ENCODE results near the gene MBIP. TPM values are rescaled to one million over a fixed set of nuclear protein-coding genes. Genes with fewer than 3 reads are reported as not detected.

MBIP gene
- total and polyA plus RNA-seq, 4 donors = 8.1 to 17.5 (median 10.3) TPM

GRCh38 chr14:36320897-36321381 is 502 bp upstream of the MBIP start:
- DNase-seq (ENCODE audit: low spot score) = no peak
- TF ChIP-seq CTCF (IDR thresholded peaks at IDR 0.05; ENCODE audit: low read depth, low read length, missing input control) (no peak), YY1 (IDR thresholded peaks at IDR 0.05) (no peak), SP1 (IDR thresholded peaks at IDR 0.05) (no peak), TAF1 (conservative IDR thresholded peaks at IDR 0.05) (no peak), FOXA1 (IDR thresholded peaks at IDR 0.05) (no peak), ZBTB33 (IDR thresholded peaks at IDR 0.05) (no peak), ATF3 (IDR thresholded peaks at IDR 0.05) (no peak), NR2F2 (IDR thresholded peaks at IDR 0.05) (no peak), GABPA (IDR thresholded peaks at IDR 0.05 in 1 of 2, conservative IDR thresholded peaks at IDR 0.05 in 1 of 2) (no peak), RXRA (IDR thresholded peaks at IDR 0.05) (no peak), JUND (IDR thresholded peaks at IDR 0.05) (no peak), FOXA2 (IDR thresholded peaks at IDR 0.05) (no peak), HNF4A (conservative IDR thresholded peaks at IDR 0.05) (no peak), HNF4G (IDR thresholded peaks at IDR 0.05) (no peak), EGR1 (IDR thresholded peaks at IDR 0.05; ENCODE audit: low read depth in 2 of 2) (no peak)
- TF ChIP-seq, protein P1, sequence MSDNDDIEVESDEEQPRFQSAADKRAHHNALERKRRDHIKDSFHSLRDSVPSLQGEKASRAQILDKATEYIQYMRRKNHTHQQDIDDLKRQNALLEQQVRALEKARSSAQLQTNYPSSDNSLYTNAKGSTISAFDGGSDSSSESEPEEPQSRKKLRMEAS (IDR thresholded peaks at IDR 0.05) = no peak
- TF ChIP-seq, protein P2, sequence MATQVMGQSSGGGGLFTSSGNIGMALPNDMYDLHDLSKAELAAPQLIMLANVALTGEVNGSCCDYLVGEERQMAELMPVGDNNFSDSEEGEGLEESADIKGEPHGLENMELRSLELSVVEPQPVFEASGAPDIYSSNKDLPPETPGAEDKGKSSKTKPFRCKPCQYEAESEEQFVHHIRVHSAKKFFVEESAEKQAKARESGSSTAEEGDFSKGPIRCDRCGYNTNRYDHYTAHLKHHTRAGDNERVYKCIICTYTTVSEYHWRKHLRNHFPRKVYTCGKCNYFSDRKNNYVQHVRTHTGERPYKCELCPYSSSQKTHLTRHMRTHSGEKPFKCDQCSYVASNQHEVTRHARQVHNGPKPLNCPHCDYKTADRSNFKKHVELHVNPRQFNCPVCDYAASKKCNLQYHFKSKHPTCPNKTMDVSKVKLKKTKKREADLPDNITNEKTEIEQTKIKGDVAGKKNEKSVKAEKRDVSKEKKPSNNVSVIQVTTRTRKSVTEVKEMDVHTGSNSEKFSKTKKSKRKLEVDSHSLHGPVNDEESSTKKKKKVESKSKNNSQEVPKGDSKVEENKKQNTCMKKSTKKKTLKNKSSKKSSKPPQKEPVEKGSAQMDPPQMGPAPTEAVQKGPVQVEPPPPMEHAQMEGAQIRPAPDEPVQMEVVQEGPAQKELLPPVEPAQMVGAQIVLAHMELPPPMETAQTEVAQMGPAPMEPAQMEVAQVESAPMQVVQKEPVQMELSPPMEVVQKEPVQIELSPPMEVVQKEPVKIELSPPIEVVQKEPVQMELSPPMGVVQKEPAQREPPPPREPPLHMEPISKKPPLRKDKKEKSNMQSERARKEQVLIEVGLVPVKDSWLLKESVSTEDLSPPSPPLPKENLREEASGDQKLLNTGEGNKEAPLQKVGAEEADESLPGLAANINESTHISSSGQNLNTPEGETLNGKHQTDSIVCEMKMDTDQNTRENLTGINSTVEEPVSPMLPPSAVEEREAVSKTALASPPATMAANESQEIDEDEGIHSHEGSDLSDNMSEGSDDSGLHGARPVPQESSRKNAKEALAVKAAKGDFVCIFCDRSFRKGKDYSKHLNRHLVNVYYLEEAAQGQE (IDR thresholded peaks at IDR 0.05) = no peak
- WGBS = 69% methylated on average over 8 of the region's 8 CpGs
- Histone ChIP-seq H3K4me1 (ENCODE audit: control insufficient read depth in 4 of 4, insufficient read depth in 4 of 4, low read length in 3 of 4) (peaks cover 2 to 14% (median 3%) of the 10 kb centered on the region in 4 donors), H3K9ac (ENCODE audit: low read depth in 1 of 2, low read length in 2 of 2) (no peak overlapping the region), H3K9me3 (ENCODE audit: control insufficient read depth in 4 of 4, low read length in 3 of 4) (peaks cover 0 to 2% (median 0%) of the 10 kb centered on the region in 4 donors), H3K4me3 (ENCODE audit: low read depth in 1 of 3, low read length in 3 of 3) (peak overlapping the region; percentile 60 to 98 (median 93)), H3K27me3 (ENCODE audit: control insufficient read depth in 4 of 4, insufficient read depth in 4 of 4, low read length in 3 of 4) (peaks cover 0 to 5% (median 0%) of the 10 kb centered on the region in 4 donors), H3K36me3 (ENCODE audit: control insufficient read depth in 4 of 4, insufficient read depth in 3 of 4, low read depth in 1 of 4, low read length in 3 of 4) (no peaks in the 10 kb centered on the region), H3K27ac (ENCODE audit: low read depth in 1 of 2, low read length in 2 of 2) (peak overlapping the region in 1 of 2 donors; percentile 83)

All from liver (tissue), 9 donors.